Endothelial cell of umbilical vein (primary cell): ENCODE measurements around the gene CLEC16A. TPM values are rescaled to one million over a fixed set of nuclear protein-coding genes. Genes with fewer than 3 reads are reported as not detected.

Experiments
- BruUV-seq: library from RNA; stranded (reverse); fragments of 400-500 nt; replicated peaks from 2 replicates; lab custom pipeline; 2021; lab: Mats Ljungman, UMichigan
- CTCF ChIA-PET: fragments of 300-600, 350-600 bp; sonication (Branson Sonifier 250); formaldehyde crosslinking; loops from one replicate; lab custom pipeline; 2021; ENCODE audit warnings: antibody characterized with exemption, inconsistent platforms; lab: Charles Lee
- POLR2A ChIA-PET: fragments of 300-600, 350-600 bp; sonication (Branson Sonifier 250); formaldehyde crosslinking; loops from one replicate; lab custom pipeline; 2021; ENCODE audit warnings: antibody characterized with exemption, inconsistent platforms; lab: Charles Lee
- DNase-seq: peaks from one replicate; pipeline ENCODE4 v3.0.0-alpha.2; 2011; ENCODE audit warnings: low read depth, low spot score
- FAIRE-seq: peaks from 2 replicates; lab custom pipeline; 2011; peaks lifted over from hg19 to GRCh38; lab: Jason Lieb, UNC
- H2AFZ ChIP-seq: 2 replicates; pipeline ENCODE4 v1.6.0; 2012; ENCODE audit warnings: low read depth, low read length, control low read depth, inconsistent platforms
- H3K27ac ChIP-seq: 2 replicates; pipeline ENCODE4 v1.5.1; 2011; ENCODE audit warnings: low read depth, mild to moderate bottlenecking, control low read depth, low read length, moderate library complexity; ENCODE audit not compliant: insufficient read depth
- H3K27me3 ChIP-seq, 2 experiments: 2 replicates each; pipeline versions ENCODE4 v1.6.0 to v1.6.1; 2011; ENCODE audit warnings: low read length in 2 of 2, mixed read lengths in 1 of 2; ENCODE audit not compliant: control insufficient read depth in 2 of 2, insufficient read depth in 2 of 2
- H3K36me3 ChIP-seq, 2 experiments: 2 replicates in 1 of 2; 3 replicates in 1 of 2; pipeline ENCODE4 v1.5.1; 2011; ENCODE audit warnings: low read length in 2 of 2, mild to moderate bottlenecking in 1 of 2, moderate library complexity in 1 of 2; ENCODE audit not compliant: control insufficient read depth in 2 of 2, insufficient read depth in 2 of 2; ENCODE audit errors: extremely low read depth in 1 of 2
- H3K4me1 ChIP-seq: 3 replicates; pipeline ENCODE4 v1.5.1; 2011; ENCODE audit warnings: mild to moderate bottlenecking, low read length; ENCODE audit not compliant: control insufficient read depth, insufficient read depth; ENCODE audit errors: extremely low read depth
- H3K4me2 ChIP-seq: 2 replicates; pipeline ENCODE4 v1.6.1; 2011; ENCODE audit warnings: low read length, control low read depth, mixed read lengths; ENCODE audit not compliant: insufficient read depth
- H3K4me3 ChIP-seq, 3 experiments: fragments of 200-600 bp in 1 of 3; sonication (generic), shearing (Covaris generic) in 1 of 3; replicated peaks in 1 of 3; 2 replicates each; pipeline ENCODE4 v1.5.1; 2011 to 2016; ENCODE audit warnings: control low read depth in 3 of 3, low read length in 3 of 3, mild to moderate bottlenecking in 2 of 3, inconsistent platforms in 1 of 3, low read depth in 1 of 3, moderate library complexity in 1 of 3; ENCODE audit not compliant: insufficient read depth in 1 of 3
- H3K79me2 ChIP-seq: 2 replicates; pipeline ENCODE4 v1.6.0; 2012; ENCODE audit warnings: low read length, inconsistent platforms; ENCODE audit not compliant: control insufficient read depth, insufficient read depth
- H3K9ac ChIP-seq: replicated peaks from 2 replicates; pipeline ENCODE3; 2011; ENCODE audit warnings: low read length, control low read depth; ENCODE audit not compliant: insufficient read depth; ENCODE audit errors: extremely low read depth
- H3K9me1 ChIP-seq: replicated peaks from 3 replicates; pipeline ENCODE4 v1.6.0; 2011; ENCODE audit warnings: mild to moderate bottlenecking, low read length; ENCODE audit not compliant: control insufficient read depth, insufficient read depth; ENCODE audit errors: extremely low read depth
- H3K9me3 ChIP-seq: replicated peaks from 2 replicates; pipeline ENCODE4 v1.5.1; 2012; ENCODE audit warnings: low read length, inconsistent platforms; ENCODE audit not compliant: control insufficient read depth, insufficient read depth
- H4K20me1 ChIP-seq: replicated peaks from 2 replicates; pipeline ENCODE3; 2011; ENCODE audit warnings: mild to moderate bottlenecking, low read length; ENCODE audit not compliant: control insufficient read depth, insufficient read depth; ENCODE audit errors: extremely low read depth
- CTCF ChIP-seq, 2 donors: IDR thresholded peaks; 1 replicate in 1 of 2; 2 replicates in 1 of 2; pipeline ENCODE4 v1.5.1; 2011; ENCODE audit warnings: low read length in 2 of 2, mild to moderate bottlenecking in 2 of 2, moderate library complexity in 2 of 2, control low read depth in 1 of 2, inconsistent platforms in 1 of 2, low read depth in 1 of 2; ENCODE audit not compliant: insufficient read depth in 1 of 2; ENCODE audit errors: extremely low read depth in 1 of 2
- EZH2 ChIP-seq: IDR thresholded peaks from 2 replicates; pipeline ENCODE4 v1.6.1; 2012; ENCODE audit warnings: borderline replicate concordance, low read depth, mild to moderate bottlenecking, moderate library complexity, low read length, inconsistent platforms; ENCODE audit not compliant: severe bottlenecking
- FOS ChIP-seq: IDR thresholded peaks from 2 replicates; pipeline ENCODE4 v1.6.1; 2011; ENCODE audit warnings: mild to moderate bottlenecking, low read length, moderate library complexity, borderline replicate concordance; ENCODE audit not compliant: insufficient read depth
- GATA2 ChIP-seq: IDR thresholded peaks from 2 replicates; pipeline ENCODE4 v1.7.0; 2011; ENCODE audit warnings: low read depth, mild to moderate bottlenecking, moderate library complexity, mixed read lengths, low read length; ENCODE audit not compliant: insufficient read length, insufficient read depth
- JUN ChIP-seq: IDR thresholded peaks from 2 replicates; pipeline ENCODE4 v1.6.1; 2011; ENCODE audit warnings: borderline replicate concordance, low read depth; ENCODE audit not compliant: insufficient read length, insufficient read depth
- MYC ChIP-seq: IDR thresholded peaks from one replicate; pipeline ENCODE4 v1.6.1; 2011; ENCODE audit warnings: mild to moderate bottlenecking, low read depth, low read length
- POLR2A ChIP-seq: IDR thresholded peaks from 2 replicates; pipeline ENCODE4 v1.6.1; 2012; ENCODE audit warnings: low read depth, mild to moderate bottlenecking, control low read depth, low read length
- POLR2AphosphoS5 ChIP-seq: IDR thresholded peaks from 2 replicates; pipeline ENCODE4 v1.6.1; 2012; ENCODE audit warnings: low read depth, mild to moderate bottlenecking, control low read depth, low read length, moderate library complexity; ENCODE audit not compliant: insufficient read depth
- dilution Hi-C: fragments of 300-500 bp; cut with MboI; formaldehyde crosslinking; loops from one replicate; pipeline ENCODE4 v1.15.0; 2019; ENCODE audit warnings: low sequenced_read_pairs; ENCODE audit not compliant: extremely low pct_ligation_motif_present
- intact Hi-C: fragments of 100-400 bp; cut with micrococcal nuclease; formaldehyde crosslinking; loops from one replicate; pipeline ENCODE4 v1.10.0; 2022
- polyA plus RNA-seq, 4 experiments: library from polyadenylated mRNA; depleted of rRNA in 3 of 4; stranded (reverse) in 3 of 4; unstranded in 1 of 4; fragments of >200 nt; gene quantifications; 2 replicates each; pipeline versions ENCODE4 v1.2.1 to v1.2.3, GENCODE V29; 2011 to 2012; ENCODE audit warnings: missing spikeins in 1 of 4
- total RNA-seq: library from RNA; stranded (reverse); gene quantifications from 2 replicates; pipeline ENCODE4 v1.2.3, GENCODE V29; 2021
- TF ChIP-seq, protein P1 (sequence below): IDR thresholded peaks from 2 replicates; pipeline ENCODE4 v1.6.1; 2011; ENCODE audit not compliant: insufficient read depth, insufficient read length

CLEC16A gene
- total and polyA plus RNA-seq, 2 donors (not counting 3 experiments of a cell fraction or from before 2014, with no cell fraction given) = 11.4 to 23.3 TPM

DNA sequence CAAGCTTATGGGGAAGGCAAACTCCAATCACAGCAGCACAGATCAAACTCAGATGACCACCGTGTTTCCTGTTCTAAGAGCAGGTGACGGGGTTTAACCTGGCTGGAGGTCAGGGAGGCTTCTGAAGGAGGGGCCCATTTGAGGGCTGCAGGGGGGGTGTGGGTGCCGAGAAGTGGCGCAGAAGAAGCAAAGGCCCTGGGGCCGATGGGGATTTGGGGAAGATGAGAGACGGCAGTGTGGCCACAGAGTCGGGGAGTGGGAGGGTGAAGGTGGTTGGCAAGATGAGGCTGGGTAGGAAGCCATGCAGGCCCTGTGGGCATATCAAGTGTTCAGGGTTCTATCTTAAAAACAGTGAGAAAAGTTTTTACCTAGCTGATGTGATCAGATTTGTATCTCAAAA lies 122.9 kb downstream of the CLEC16A start:
- intact Hi-C loops (no loop called here), dilution Hi-C loops (no loop called here)
- FAIRE-seq = no peak

DNA sequence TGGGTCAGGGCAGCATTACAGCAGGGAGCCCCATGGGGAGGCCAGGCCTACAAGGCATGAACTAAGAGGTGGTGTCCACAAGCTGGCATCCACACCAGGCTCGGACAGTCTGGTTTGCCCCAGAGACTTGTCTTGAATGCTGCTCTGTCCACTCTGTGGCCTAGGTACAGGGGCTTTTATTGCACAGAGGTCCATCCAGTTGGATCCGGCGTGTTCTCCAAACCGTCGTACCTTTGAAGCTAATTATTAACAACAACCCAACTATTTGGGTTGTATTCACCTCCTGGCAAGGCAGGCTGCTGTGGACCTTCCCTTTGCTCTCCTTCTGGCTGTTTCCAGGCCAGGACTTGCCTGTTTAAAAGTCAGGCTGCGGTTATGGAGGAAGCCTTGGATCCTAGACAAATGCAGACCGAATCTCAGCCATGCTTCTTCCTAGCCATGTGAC lies 123.4 kb downstream of the CLEC16A start:
- peaks cover 0 to 3% of the 10 kb centered on the region in 2 experiments for H3K36me3 ChIP-seq
- no peak for TF ChIP-seq JUN
- TF ChIP-seq GATA2 = no peak
- TF ChIP-seq, protein P1, sequence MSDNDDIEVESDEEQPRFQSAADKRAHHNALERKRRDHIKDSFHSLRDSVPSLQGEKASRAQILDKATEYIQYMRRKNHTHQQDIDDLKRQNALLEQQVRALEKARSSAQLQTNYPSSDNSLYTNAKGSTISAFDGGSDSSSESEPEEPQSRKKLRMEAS = no peak
- no peak for TF ChIP-seq CTCF (IDR thresholded peaks at IDR 0.05; ENCODE audit: extremely low read depth in 1 of 2, insufficient read depth in 1 of 2, low read depth in 1 of 2, low read length in 2 of 2)
- no peak for TF ChIP-seq FOS
- TF ChIP-seq POLR2AphosphoS5 = no peak
- TF ChIP-seq MYC = no peak
- no peaks in the 10 kb centered on the region for H3K27me3 ChIP-seq
- H3K4me3 ChIP-seq = no peak overlapping the region
- H3K9me3 ChIP-seq = no peaks in the 10 kb centered on the region
- H3K4me1 ChIP-seq = no peaks in the 10 kb centered on the region
- FAIRE-seq (no peak), DNase-seq (no peak)
- intact Hi-C loops (no loop called here), dilution Hi-C loops (no loop called here)
- no peaks in the 10 kb centered on the region for H3K79me2 ChIP-seq
- H3K9ac ChIP-seq = no peak overlapping the region
- no peaks in the 10 kb centered on the region for H4K20me1 ChIP-seq
- H3K4me2 ChIP-seq = no peak overlapping the region
- H3K27ac ChIP-seq = no peak overlapping the region
- ChIA-PET POLR2A (no interaction called here), CTCF (interaction anchor here (0.7 kb wide), 1 partner anchor 188 kb away, joined by 4 read pairs; no protein-coding TSS in a partner anchor)
- no TSS peak for BruUV-seq
- no peaks in the 10 kb centered on the region for H3K9me1 ChIP-seq
- H2AFZ ChIP-seq = no peak overlapping the region

More for the DNA sequence above, 122.9 kb downstream of the CLEC16A start:
- no peak overlapping the region for H2AFZ ChIP-seq
- H3K4me2 ChIP-seq = no peak overlapping the region
- H3K9me1 ChIP-seq = no peaks in the 10 kb centered on the region
- CTCF ChIA-PET = no interaction called here
- no peaks in the 10 kb centered on the region for H3K79me2 ChIP-seq
- H3K9ac ChIP-seq = no peak overlapping the region
- no peaks in the 10 kb centered on the region for H3K4me1 ChIP-seq
- DNase-seq = no peak
- peaks cover 0 to 3% of the 10 kb centered on the region in 2 experiments for H3K36me3 ChIP-seq
- H3K27ac ChIP-seq = no peak overlapping the region
- BruUV-seq = no TSS peak
- no peaks in the 10 kb centered on the region for H3K27me3 ChIP-seq
- POLR2A ChIA-PET = no interaction called here
- no peaks in the 10 kb centered on the region for H4K20me1 ChIP-seq
- no peak for TF ChIP-seq POLR2A
- TF ChIP-seq GATA2 = no peak
- TF ChIP-seq POLR2AphosphoS5 = no peak
- no peak for TF ChIP-seq EZH2
- TF ChIP-seq FOS = no peak
- TF ChIP-seq, protein P1 = no peak
- TF ChIP-seq MYC = no peak
- no peak for TF ChIP-seq JUN
- no peaks in the 10 kb centered on the region for H3K9me3 ChIP-seq
- no peak overlapping the region for H3K4me3 ChIP-seq
